Keratinocyte (primary cell): Measurements from ENCODE around the gene PLEKHG5. TPM values are rescaled to one million over a fixed set of nuclear protein-coding genes. Genes with fewer than 3 reads are reported as not detected.

ENCODE experiments used
- DNase-seq: peaks from one replicate; pipeline ENCODE4 v3.0.0-alpha.2; 2011; ENCODE audit warnings: low read depth, missing footprints, low spot score
- FAIRE-seq: peaks from 2 replicates; lab custom pipeline; 2011; peaks lifted over from hg19 to GRCh38; lab: Jason Lieb, UNC
- H2AFZ ChIP-seq: 2 replicates; pipeline ENCODE4 v1.6.0; 2012; ENCODE audit warnings: low read length, control low read depth, inconsistent platforms; ENCODE audit not compliant: control insufficient read depth
- H3K27ac ChIP-seq: 2 replicates; pipeline ENCODE4 v1.5.1; 2011; ENCODE audit warnings: low read length; ENCODE audit not compliant: control insufficient read depth, insufficient read depth
- H3K27me3 ChIP-seq: 3 replicates; pipeline ENCODE4 v1.6.0; 2011; ENCODE audit warnings: low read length; ENCODE audit not compliant: control insufficient read depth, insufficient read depth; ENCODE audit errors: extremely low read depth
- H3K36me3 ChIP-seq, 2 experiments: 2 replicates in 1 of 2; 3 replicates in 1 of 2; pipeline ENCODE4 v1.5.1; 2011; ENCODE audit warnings: low read length in 2 of 2, mild to moderate bottlenecking in 1 of 2; ENCODE audit not compliant: control insufficient read depth in 2 of 2, insufficient read depth in 2 of 2; ENCODE audit errors: extremely low read depth in 1 of 2
- H3K4me1 ChIP-seq: 3 replicates; pipeline ENCODE4 v1.5.1; 2011; ENCODE audit warnings: low read length; ENCODE audit not compliant: control insufficient read depth, insufficient read depth; ENCODE audit errors: extremely low read depth
- H3K4me2 ChIP-seq: 3 replicates; pipeline ENCODE4 v1.6.0; 2011; ENCODE audit warnings: low read depth, low read length; ENCODE audit not compliant: control insufficient read depth, insufficient read depth; ENCODE audit errors: extremely low read depth
- H3K4me3 ChIP-seq, 3 experiments: fragments of 200-600 bp in 1 of 3; sonication (generic) in 1 of 3; 2 replicates in 2 of 3; 3 replicates in 1 of 3; pipeline ENCODE4 v1.5.1; 2011 to 2016; ENCODE audit warnings: low read length in 3 of 3, mild to moderate bottlenecking in 3 of 3, control low read depth in 2 of 3, inconsistent platforms in 1 of 3, low read depth in 1 of 3, mixed read lengths in 1 of 3, mixed run types in 1 of 3, moderate library complexity in 1 of 3; ENCODE audit not compliant: control insufficient read depth in 2 of 3, insufficient read depth in 2 of 3; ENCODE audit errors: extremely low read depth in 1 of 3
- H3K79me2 ChIP-seq: 2 replicates; pipeline ENCODE4 v1.6.0; 2012; ENCODE audit warnings: low read length; ENCODE audit not compliant: control insufficient read depth, insufficient read depth
- H3K9ac ChIP-seq: 3 replicates; pipeline ENCODE4 v1.6.0; 2011; ENCODE audit warnings: low read length; ENCODE audit not compliant: control insufficient read depth, insufficient read depth; ENCODE audit errors: extremely low read depth
- H3K9me1 ChIP-seq: 3 replicates; pipeline ENCODE4 v1.6.0; 2011; ENCODE audit warnings: low read length; ENCODE audit not compliant: control insufficient read depth, insufficient read depth; ENCODE audit errors: extremely low read depth
- H3K9me3 ChIP-seq: 2 replicates; pipeline ENCODE4 v1.5.1; 2012; ENCODE audit warnings: low read depth, low read length; ENCODE audit not compliant: control insufficient read depth
- H4K20me1 ChIP-seq: 3 replicates; pipeline ENCODE4 v1.6.0; 2011; ENCODE audit warnings: low read length; ENCODE audit not compliant: control insufficient read depth, insufficient read depth; ENCODE audit errors: extremely low read depth
- EZH2 ChIP-seq: IDR thresholded peaks from one replicate; pipeline ENCODE4 v1.6.1; 2012; ENCODE audit warnings: inconsistent platforms, mild to moderate bottlenecking, low read length, moderate library complexity
- dilution Hi-C: fragments of 300-500 bp; cut with MboI; formaldehyde crosslinking; loops from one replicate; pipeline ENCODE4 v1.7.0; 2020; ENCODE audit warnings: low sequenced_read_pairs; ENCODE audit not compliant: extremely low pct_ligation_motif_present
- polyA minus RNA-seq, 3 experiments: library from RNA; depleted of rRNA, polyadenylated mRNA; stranded (reverse); fragments of >200 nt; gene quantifications; 1 replicate in 1 of 3; 2 replicates in 1 of 3; 3 replicates in 1 of 3; pipeline ENCODE4 v1.2.3, GENCODE V29; 2011
- polyA plus RNA-seq, 5 experiments: library from polyadenylated mRNA; depleted of rRNA in 3 of 5; stranded (reverse) in 3 of 5; stranded (forward) in 1 of 5; unstranded in 1 of 5; fragments of >200 nt; gene quantifications; 1 replicate in 1 of 5; 2 replicates in 3 of 5; 3 replicates in 1 of 5; pipeline versions ENCODE4 v1.2.1 to v1.2.3, GENCODE V29; 2011 to 2012; ENCODE audit warnings: missing spikeins in 2 of 5, low read depth in 1 of 5, low replicate concordance in 1 of 5
- TF ChIP-seq, protein P1 (sequence below), 3 experiments: IDR thresholded peaks in 1 of 3; conservative IDR thresholded peaks in 1 of 3; optimal IDR thresholded peaks in 1 of 3; 2 replicates in 2 of 3; 3 replicates in 1 of 3; pipeline versions ENCODE3 to v1.5.1; 2011; ENCODE audit warnings: low read length in 3 of 3, mild to moderate bottlenecking in 3 of 3, moderate library complexity in 2 of 3, control low read depth in 1 of 3, inconsistent platforms in 1 of 3; ENCODE audit not compliant: insufficient read depth in 2 of 3; ENCODE audit errors: extremely low read depth in 1 of 3

The PLEKHG5 gene
- 11.8 to 27.7 TPM (median 13.4 TPM) in 3 replicates for polyA plus RNA-seq
- polyA plus RNA-seq (2011; ENCODE audit: low read depth), result 9.4 TPM
- 5.3 and 11.5 TPM in 2 replicates for polyA plus RNA-seq (2011; cell fraction: cytosol; rRNA removed)
- 67.6 and 102 TPM in 2 replicates for polyA plus RNA-seq (2011; cell fraction: nucleus; rRNA removed)
- polyA plus RNA-seq (2012; ENCODE audit: low replicate concordance), result 20.7 and 21.6 TPM in 2 replicates
- polyA minus RNA-seq, result 14.1 to 17.2 TPM (median 15.1 TPM) in 3 replicates
- 19.6 TPM for polyA minus RNA-seq (2011; cell fraction: cytosol; rRNA and poly(A)+ RNA removed)
- 41.2 and 42.0 TPM in 2 replicates for polyA minus RNA-seq (2011; cell fraction: nucleus; rRNA and poly(A)+ RNA removed)

DNA sequence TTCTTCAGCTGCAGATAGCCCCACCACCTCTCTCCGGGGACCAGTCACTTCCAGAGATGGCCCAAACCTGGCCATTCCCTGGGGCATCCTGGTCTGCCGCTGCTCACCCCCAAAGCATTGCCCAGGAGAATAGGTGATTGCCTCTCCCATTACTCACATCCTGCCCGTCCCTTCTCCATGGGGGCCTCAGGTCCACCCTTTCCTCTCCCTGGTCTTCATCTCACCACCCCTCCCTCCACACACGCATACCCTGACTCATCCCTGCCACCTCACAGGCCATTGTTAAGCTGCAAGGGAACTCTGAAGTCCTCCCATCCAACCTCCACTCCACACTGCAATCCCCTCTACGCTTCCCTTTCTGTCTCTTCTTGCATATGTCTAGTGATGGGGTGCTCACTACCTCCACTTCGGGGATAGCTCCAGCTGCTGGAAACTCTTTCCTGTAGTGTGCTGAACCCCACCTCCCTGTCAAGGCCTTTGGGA, at the start of gene PLEKHG5:
TSS of gene PLEKHG5 (minus strand) at position 188 of the 483 bp plus-strand sequence. CDS start 14,096 bp downstream, outside the sequence.
- dilution Hi-C loops, result no loop called here
- H3K4me1 ChIP-seq, result peaks cover 64% of the 10 kb centered on the region
- H2AFZ ChIP-seq, result peak within 1 kb of the TSS; percentile 41
- peak within 1 kb of the TSS; percentile 54 to 94 (median 87) for H3K4me3 ChIP-seq
- TF ChIP-seq EZH2, result no peak
- TF ChIP-seq, protein P1, sequence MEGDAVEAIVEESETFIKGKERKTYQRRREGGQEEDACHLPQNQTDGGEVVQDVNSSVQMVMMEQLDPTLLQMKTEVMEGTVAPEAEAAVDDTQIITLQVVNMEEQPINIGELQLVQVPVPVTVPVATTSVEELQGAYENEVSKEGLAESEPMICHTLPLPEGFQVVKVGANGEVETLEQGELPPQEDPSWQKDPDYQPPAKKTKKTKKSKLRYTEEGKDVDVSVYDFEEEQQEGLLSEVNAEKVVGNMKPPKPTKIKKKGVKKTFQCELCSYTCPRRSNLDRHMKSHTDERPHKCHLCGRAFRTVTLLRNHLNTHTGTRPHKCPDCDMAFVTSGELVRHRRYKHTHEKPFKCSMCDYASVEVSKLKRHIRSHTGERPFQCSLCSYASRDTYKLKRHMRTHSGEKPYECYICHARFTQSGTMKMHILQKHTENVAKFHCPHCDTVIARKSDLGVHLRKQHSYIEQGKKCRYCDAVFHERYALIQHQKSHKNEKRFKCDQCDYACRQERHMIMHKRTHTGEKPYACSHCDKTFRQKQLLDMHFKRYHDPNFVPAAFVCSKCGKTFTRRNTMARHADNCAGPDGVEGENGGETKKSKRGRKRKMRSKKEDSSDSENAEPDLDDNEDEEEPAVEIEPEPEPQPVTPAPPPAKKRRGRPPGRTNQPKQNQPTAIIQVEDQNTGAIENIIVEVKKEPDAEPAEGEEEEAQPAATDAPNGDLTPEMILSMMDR (optimal IDR thresholded peaks at IDR 0.05 in 1 of 3, IDR thresholded peaks at IDR 0.05 in 1 of 3, conservative IDR thresholded peaks at IDR 0.05 in 1 of 3; ENCODE audit: extremely low read depth in 1 of 3, insufficient read depth in 2 of 3, low read length in 3 of 3), result no peak
- H3K9me3 ChIP-seq, result no peaks in the 10 kb centered on the region
- no peaks in the 10 kb centered on the region for H3K9me1 ChIP-seq
- H3K27me3 ChIP-seq, result no peaks in the 10 kb centered on the region
- H3K27ac ChIP-seq, result peak within 1 kb of the TSS; percentile 100
- H3K9ac ChIP-seq, result peak within 1 kb of the TSS; percentile 100
- peaks cover 13% of the 10 kb centered on the region for H3K79me2 ChIP-seq
- FAIRE-seq (peak; percentile 96), DNase-seq (peak; percentile 95)
- H3K36me3 ChIP-seq, result peaks cover 4 to 10% of the 10 kb centered on the region in 2 experiments
- no peaks in the 10 kb centered on the region for H4K20me1 ChIP-seq
- peak within 1 kb of the TSS; percentile 99 for H3K4me2 ChIP-seq

DNA sequence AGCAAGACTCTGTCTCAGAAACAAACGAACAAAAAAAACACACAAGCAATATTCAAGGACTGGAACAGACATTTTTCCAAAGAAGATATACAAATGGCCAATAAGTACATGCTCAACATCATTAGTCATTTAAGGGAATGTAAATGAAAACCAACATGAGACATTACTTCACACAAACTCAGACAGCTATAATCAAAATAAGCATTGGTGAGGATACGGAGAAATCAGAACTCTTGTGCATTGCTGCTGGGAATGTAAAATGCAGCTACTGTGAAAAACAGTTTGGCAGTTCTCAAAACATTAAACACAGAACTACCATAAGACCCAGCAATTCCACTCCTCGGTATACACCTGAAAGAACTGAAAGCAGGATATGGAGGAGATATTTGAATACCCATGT, 47.5 kb upstream of the PLEKHG5 start:
- H3K79me2 ChIP-seq, result no peaks in the 10 kb centered on the region
- no peak overlapping the region for H3K9ac ChIP-seq
- H3K36me3 ChIP-seq, result peaks cover 9 to 17% of the 10 kb centered on the region in 2 experiments
- DNase-seq (no peak), FAIRE-seq (no peak)
- dilution Hi-C loops, result no loop called here
- no peak for TF ChIP-seq EZH2
- TF ChIP-seq, protein P1 (optimal IDR thresholded peaks at IDR 0.05 in 1 of 3, IDR thresholded peaks at IDR 0.05 in 1 of 3, conservative IDR thresholded peaks at IDR 0.05 in 1 of 3; ENCODE audit: extremely low read depth in 1 of 3, insufficient read depth in 2 of 3, low read length in 3 of 3), result no peak
- H3K9me3 ChIP-seq, result no peaks in the 10 kb centered on the region
- H3K4me3 ChIP-seq, result no peak overlapping the region
- no peaks in the 10 kb centered on the region for H3K9me1 ChIP-seq
- H3K4me1 ChIP-seq, result no peaks in the 10 kb centered on the region
- H3K4me2 ChIP-seq, result no peak overlapping the region
- no peaks in the 10 kb centered on the region for H3K27me3 ChIP-seq
- H4K20me1 ChIP-seq, result no peaks in the 10 kb centered on the region
- no peak overlapping the region for H2AFZ ChIP-seq
- no peak overlapping the region for H3K27ac ChIP-seq
